Mesendoderm (in vitro differentiated cells): ENCODE measurements around the gene FIBCD1.
A peak's percentile ranks its signal among the peaks of the same experiment; 100 is the strongest.

Experiments
- DNase-seq: peaks from one replicate; pipeline ENCODE4 v3.0.0; 2013
- H2AK5ac ChIP-seq: 2 replicates; pipeline ENCODE4 v1.6.1; 2013; ENCODE audit warnings: low read length, inconsistent platforms
- H2BK120ac ChIP-seq: 2 replicates; pipeline ENCODE4 v1.6.1; 2013; ENCODE audit warnings: low read depth, mild to moderate bottlenecking, low read length, moderate library complexity, mixed read lengths
- H2BK15ac ChIP-seq: replicated peaks from 2 replicates; pipeline ENCODE4 v1.6.1; 2013; ENCODE audit warnings: low read depth, mild to moderate bottlenecking, moderate library complexity
- H2BK5ac ChIP-seq: 2 replicates; pipeline ENCODE4 v1.6.1; 2013; ENCODE audit warnings: low read length, inconsistent platforms
- H3K18ac ChIP-seq: 2 replicates; pipeline ENCODE4 v1.6.1; 2013; ENCODE audit warnings: mild to moderate bottlenecking, low read length, mixed read lengths
- H3K23ac ChIP-seq: one replicate; pipeline ENCODE4 v1.6.1; 2013; ENCODE audit warnings: low read length
- H3K27ac ChIP-seq: 2 replicates; pipeline ENCODE4 v1.5.1; 2013; ENCODE audit warnings: low read depth, mild to moderate bottlenecking, inconsistent platforms, low read length, moderate library complexity
- H3K27me3 ChIP-seq: 2 replicates; pipeline ENCODE4 v1.6.1; 2013; ENCODE audit warnings: low read length, control low read depth, mild to moderate bottlenecking, inconsistent platforms; ENCODE audit not compliant: insufficient read depth, poor library complexity
- H3K36me3 ChIP-seq: 2 replicates; pipeline ENCODE4 v1.6.1; 2013; ENCODE audit warnings: low read length, inconsistent platforms; ENCODE audit not compliant: control insufficient read depth, insufficient read depth
- H3K4ac ChIP-seq: one replicate; pipeline ENCODE4 v1.6.1; 2013; ENCODE audit warnings: low read depth, mild to moderate bottlenecking, low read length, moderate library complexity
- H3K4me1 ChIP-seq: 2 replicates; pipeline ENCODE4 v1.6.1; 2013; ENCODE audit warnings: low read depth, low read length, inconsistent platforms; ENCODE audit not compliant: control insufficient read depth
- H3K4me2 ChIP-seq: 2 replicates; pipeline ENCODE4 v1.6.1; 2013; ENCODE audit warnings: low read length
- H3K4me3 ChIP-seq: 2 replicates; pipeline ENCODE4 v1.5.1; 2013; ENCODE audit warnings: mild to moderate bottlenecking, low read length
- H3K56ac ChIP-seq: one replicate; pipeline ENCODE4 v1.6.1; 2013; ENCODE audit warnings: low read length
- H3K79me1 ChIP-seq: 2 replicates; pipeline ENCODE4 v1.6.1; 2013; ENCODE audit warnings: low read length, inconsistent platforms
- H3K79me2 ChIP-seq: 2 replicates; pipeline ENCODE4 v1.6.1; 2013; ENCODE audit warnings: mild to moderate bottlenecking, low read length; ENCODE audit not compliant: control insufficient read depth, insufficient read depth
- H3K9ac ChIP-seq: 2 replicates; pipeline ENCODE4 v1.6.1; 2013; ENCODE audit warnings: low read length, inconsistent platforms
- H4K5ac ChIP-seq: one replicate; pipeline ENCODE4 v1.6.1; 2013; ENCODE audit warnings: low read length
- H4K8ac ChIP-seq: one replicate; pipeline ENCODE4 v1.6.1; 2013; ENCODE audit warnings: low read depth, mild to moderate bottlenecking, control low read depth, low read length, moderate library complexity
- WGBS: extraction: QIAGEN DNeasy Blood & Tissue Kit; methylation state at CpG from one replicate; pipeline ENCODE4 v1.1.7; 2013; ENCODE audit warnings: low lambda C conversion rate, missing lambda C conversion rate; ENCODE audit not compliant: insufficient coverage; ENCODE audit errors: extremely low coverage; 5-methylcytosine and 5-hydroxymethylcytosine counted together

The FIBCD1 gene

GRCh38 chr9:130954317-130954716, 15.3 kb upstream of the FIBCD1 start:
- no peak overlapping the region for H3K23ac ChIP-seq
- no peak overlapping the region for H4K8ac ChIP-seq

GRCh38 chr9:130952065-130952762, 13.2 kb upstream of the FIBCD1 start:
- H3K27me3 ChIP-seq = no peaks in the 10 kb centered on the region
- H4K5ac ChIP-seq = no peak overlapping the region
- H3K18ac ChIP-seq = no peak overlapping the region
- H3K36me3 ChIP-seq = no peaks in the 10 kb centered on the region
- WGBS = no CpG with 5 or more reads among the region's 6 CpGs
- no peaks in the 10 kb centered on the region for H3K79me1 ChIP-seq
- H3K4me2 ChIP-seq = no peak overlapping the region
- no peak overlapping the region for H3K23ac ChIP-seq
- H2BK15ac ChIP-seq = no peak overlapping the region
- H3K4ac ChIP-seq = no peak overlapping the region
- no peak overlapping the region for H4K8ac ChIP-seq
- no peak for DNase-seq
- no peak overlapping the region for H2BK5ac ChIP-seq
- no peak overlapping the region for H3K9ac ChIP-seq
- H3K4me3 ChIP-seq = no peak overlapping the region
- no peaks in the 10 kb centered on the region for H3K4me1 ChIP-seq
- no peak overlapping the region for H2AK5ac ChIP-seq
- H2BK120ac ChIP-seq = no peak overlapping the region
- no peaks in the 10 kb centered on the region for H3K79me2 ChIP-seq
- no peak overlapping the region for H3K27ac ChIP-seq
- no peak overlapping the region for H3K56ac ChIP-seq

More at GRCh38 chr9:130954317-130954716, 15.3 kb upstream of the FIBCD1 start:
- Histone ChIP-seq H2BK5ac (no peak overlapping the region), H3K79me2 (no peaks in the 10 kb centered on the region), H4K5ac (no peak overlapping the region), H3K27ac (no peak overlapping the region), H3K56ac (no peak overlapping the region), H2AK5ac (no peak overlapping the region), H3K4ac (no peak overlapping the region), H2BK120ac (no peak overlapping the region), H3K36me3 (no peaks in the 10 kb centered on the region), H3K9ac (no peak overlapping the region), H2BK15ac (no peak overlapping the region), H3K18ac (no peak overlapping the region), H3K27me3 (no peaks in the 10 kb centered on the region), H3K4me2 (no peak overlapping the region), H3K4me3 (no peak overlapping the region), H3K4me1 (no peaks in the 10 kb centered on the region), H3K79me1 (no peaks in the 10 kb centered on the region)
- no peak for DNase-seq
- WGBS = no CpG with 5 or more reads among the region's 1 CpG

GRCh38 chr9:130950039-130950311, 10.9 kb upstream of the FIBCD1 start:
- Histone ChIP-seq H4K8ac (no peak overlapping the region), H3K4me2 (no peak overlapping the region), H3K4ac (no peak overlapping the region), H2BK120ac (no peak overlapping the region), H3K36me3 (no peaks in the 10 kb centered on the region), H2BK15ac (no peak overlapping the region), H3K4me1 (no peaks in the 10 kb centered on the region), H4K5ac (no peak overlapping the region), H3K56ac (no peak overlapping the region), H3K27ac (no peak overlapping the region), H2AK5ac (no peak overlapping the region), H3K79me2 (no peaks in the 10 kb centered on the region), H2BK5ac (no peak overlapping the region), H3K4me3 (peak overlapping the region; percentile 13), H3K18ac (no peak overlapping the region), H3K9ac (no peak overlapping the region), H3K79me1 (no peaks in the 10 kb centered on the region), H3K23ac (no peak overlapping the region), H3K27me3 (no peaks in the 10 kb centered on the region)
- WGBS = no CpG with 5 or more reads among the region's 1 CpG
- no peak for DNase-seq

GRCh38 chr9:130949188-130950038, 10.4 kb upstream of the FIBCD1 start:
- no peak overlapping the region for H3K18ac ChIP-seq
- no peak overlapping the region for H2BK15ac ChIP-seq
- H3K4me2 ChIP-seq = no peak overlapping the region
- H2AK5ac ChIP-seq = no peak overlapping the region
- DNase-seq = no peak
- no peaks in the 10 kb centered on the region for H3K79me1 ChIP-seq
- H3K4ac ChIP-seq = no peak overlapping the region
- no peak overlapping the region for H4K8ac ChIP-seq
- peak overlapping the region; percentile 13 for H3K4me3 ChIP-seq
- H4K5ac ChIP-seq = no peak overlapping the region
- no peak overlapping the region for H3K56ac ChIP-seq
- H3K36me3 ChIP-seq = no peaks in the 10 kb centered on the region
- H2BK5ac ChIP-seq = no peak overlapping the region
- no peak overlapping the region for H2BK120ac ChIP-seq
- H3K27me3 ChIP-seq = no peaks in the 10 kb centered on the region
- no peak overlapping the region for H3K27ac ChIP-seq
- no peaks in the 10 kb centered on the region for H3K79me2 ChIP-seq
- no CpG with 5 or more reads among the region's 8 CpGs for WGBS
- H3K9ac ChIP-seq = no peak overlapping the region
- no peaks in the 10 kb centered on the region for H3K4me1 ChIP-seq
- H3K23ac ChIP-seq = no peak overlapping the region

GRCh38 chr9:130948266-130948665, 9.2 kb upstream of the FIBCD1 start:
- no peak overlapping the region for H2AK5ac ChIP-seq
- no peak overlapping the region for H3K4me3 ChIP-seq
- no peaks in the 10 kb centered on the region for H3K27me3 ChIP-seq
- no peak overlapping the region for H2BK5ac ChIP-seq
- no peak overlapping the region for H3K9ac ChIP-seq
- no peaks in the 10 kb centered on the region for H3K4me1 ChIP-seq
- DNase-seq = no peak
- H3K18ac ChIP-seq = no peak overlapping the region
- H3K4me2 ChIP-seq = no peak overlapping the region
- no peak overlapping the region for H3K4ac ChIP-seq
- no peaks in the 10 kb centered on the region for H3K79me1 ChIP-seq
- no peak overlapping the region for H2BK120ac ChIP-seq
- H3K56ac ChIP-seq = no peak overlapping the region
- WGBS = no CpG with 5 or more reads among the region's 8 CpGs
- no peak overlapping the region for H2BK15ac ChIP-seq
- no peak overlapping the region for H3K23ac ChIP-seq
- no peaks in the 10 kb centered on the region for H3K36me3 ChIP-seq
- H4K5ac ChIP-seq = no peak overlapping the region
- no peak overlapping the region for H3K27ac ChIP-seq
- H4K8ac ChIP-seq = no peak overlapping the region
- H3K79me2 ChIP-seq = no peaks in the 10 kb centered on the region
